ENCODE results near the gene PRICKLE4. TPM values are rescaled to one million over a fixed set of nuclear protein-coding genes. Genes with fewer than 3 reads are reported as not detected.
"Not testable (repeated sequence)": the region's sequence is repeated elsewhere in the genome, so short reads cannot be mapped to it uniquely, and the experiment has no call there.

Gene PRICKLE4
- total RNA-seq, 1 experiment from 2014 or later, result 1.6 TPM

GRCh38 chr6:41759905-41760579, 20.5 kb upstream of the PRICKLE4 start:
- no peak for TF ChIP-seq CTCF (IDR thresholded peaks at IDR 0.05)
- no peak for TF ChIP-seq SIN3A (IDR thresholded peaks at IDR 0.05; ENCODE audit: borderline replicate concordance, insufficient read depth, low read depth, low read length)
- no peak for TF ChIP-seq REST (IDR thresholded peaks at IDR 0.05; ENCODE audit: insufficient read depth in 1 of 2, low read depth in 2 of 2, low read length in 1 of 2)
- TF ChIP-seq TCF7L2 (IDR thresholded peaks at IDR 0.05; ENCODE audit: low read depth, low read length), result no peak
- TF ChIP-seq POLR2AphosphoS5 (IDR thresholded peaks at IDR 0.05; ENCODE audit: low read depth, low read length), result no peak
- ATAC-seq (peak; percentile 62; the same call in 1 of the 2 replicates), DNase-seq (ENCODE audit: low read depth, low spot score) (no peak)
- no peak overlapping the region for H3K4me3 ChIP-seq (ENCODE audit: low read depth in 2 of 2, low read length in 2 of 2)
- H3K36me3 ChIP-seq (ENCODE audit: control insufficient read depth, insufficient read depth, low read length), result no peaks in the 10 kb centered on the region
- no peak overlapping the region for H3K27ac ChIP-seq (ENCODE audit: low read length)
- no peaks in the 10 kb centered on the region for H3K27me3 ChIP-seq (ENCODE audit: control insufficient read depth, insufficient read depth, low read length)
- ChIA-PET POLR2A (no interaction called here), CTCF (no interaction called here)
- no peaks in the 10 kb centered on the region for H3K4me1 ChIP-seq (ENCODE audit: control insufficient read depth, insufficient read depth, low read length)
- H3K9me3 ChIP-seq (ENCODE audit: control insufficient read depth, insufficient read depth, low read depth, low read length), result no peaks in the 10 kb centered on the region
- intact Hi-C loops (cut with micrococcal nuclease; ENCODE audit: unreplicated experiment), result no loop called here
- in situ Hi-C loops (cut with HindIII; ENCODE audit: low pct_unique_long_range_greater_than_20kb, low sequenced_read_pairs), result no loop called here
- no TSS peak for BruUV-seq (replicated peaks)

- ChIA-PET CTCF (interaction anchor here (0.7 kb wide), 1 partner anchor 14 kb away, joined by 5 read pairs; no protein-coding TSS in a partner anchor), POLR2A (no interaction called here)
- DNase-seq (ENCODE audit: low read depth, low spot score) (no peak), ATAC-seq (no peak)
- no TSS peak for BruUV-seq (replicated peaks)
- Histone ChIP-seq H3K27me3 (ENCODE audit: control insufficient read depth, insufficient read depth, low read length) (no peaks in the 10 kb centered on the region), H3K9me3 (ENCODE audit: control insufficient read depth, insufficient read depth, low read depth, low read length) (no peaks in the 10 kb centered on the region), H3K4me3 (ENCODE audit: low read depth in 2 of 2, low read length in 2 of 2) (no peak overlapping the region), H3K27ac (ENCODE audit: low read length) (no peak overlapping the region), H3K4me1 (ENCODE audit: control insufficient read depth, insufficient read depth, low read length) (peaks cover 8% of the 10 kb centered on the region), H3K36me3 (ENCODE audit: control insufficient read depth, insufficient read depth, low read length) (no peaks in the 10 kb centered on the region)
- in situ Hi-C loops (cut with HindIII; ENCODE audit: low pct_unique_long_range_greater_than_20kb, low sequenced_read_pairs), result no loop called here
- TF ChIP-seq SIN3A (IDR thresholded peaks at IDR 0.05; ENCODE audit: borderline replicate concordance, insufficient read depth, low read depth, low read length) (no peak), POLR2AphosphoS5 (IDR thresholded peaks at IDR 0.05; ENCODE audit: low read depth, low read length) (no peak), TCF7L2 (IDR thresholded peaks at IDR 0.05; ENCODE audit: low read depth, low read length) (no peak), REST (IDR thresholded peaks at IDR 0.05; ENCODE audit: insufficient read depth in 1 of 2, low read depth in 2 of 2, low read length in 1 of 2) (no peak), CTCF (IDR thresholded peaks at IDR 0.05) (no peak)
- intact Hi-C loops (cut with micrococcal nuclease; ENCODE audit: unreplicated experiment), result no loop called here
These were observed 17.1 kb upstream of the PRICKLE4 start for GRCh38 chr6:41763470-41763869.

GRCh38 chr6:41766043-41766664, 14.4 kb upstream of the PRICKLE4 start:
- not testable (repeated sequence) for DNase-seq (ENCODE audit: low read depth, low spot score); BruUV-seq (replicated peaks)

More at GRCh38 chr6:41766043-41766664, 14.4 kb upstream of the PRICKLE4 start:
- H3K27ac ChIP-seq (ENCODE audit: low read length); H3K4me1 ChIP-seq (ENCODE audit: control insufficient read depth, insufficient read depth, low read length); H3K4me3 ChIP-seq (ENCODE audit: low read depth in 2 of 2, low read length in 2 of 2); H3K27me3 ChIP-seq (ENCODE audit: control insufficient read depth, insufficient read depth, low read length); intact Hi-C loops (cut with micrococcal nuclease; ENCODE audit: unreplicated experiment); in situ Hi-C loops (cut with HindIII; ENCODE audit: low pct_unique_long_range_greater_than_20kb, low sequenced_read_pairs); H3K36me3 ChIP-seq (ENCODE audit: control insufficient read depth, insufficient read depth, low read length); ATAC-seq; H3K9me3 ChIP-seq (ENCODE audit: control insufficient read depth, insufficient read depth, low read depth, low read length); POLR2A ChIA-PET; CTCF ChIA-PET: not testable (repeated sequence)

All from Panc1 (cell line).